Measurements from ENCODE around the gene TMEM150A. TPM values are rescaled to one million over a fixed set of nuclear protein-coding genes. Genes with fewer than 3 reads are reported as not detected.

The TMEM150A gene
- total RNA-seq, 1 experiment from 2014 or later: 25.3 TPM

DNA sequence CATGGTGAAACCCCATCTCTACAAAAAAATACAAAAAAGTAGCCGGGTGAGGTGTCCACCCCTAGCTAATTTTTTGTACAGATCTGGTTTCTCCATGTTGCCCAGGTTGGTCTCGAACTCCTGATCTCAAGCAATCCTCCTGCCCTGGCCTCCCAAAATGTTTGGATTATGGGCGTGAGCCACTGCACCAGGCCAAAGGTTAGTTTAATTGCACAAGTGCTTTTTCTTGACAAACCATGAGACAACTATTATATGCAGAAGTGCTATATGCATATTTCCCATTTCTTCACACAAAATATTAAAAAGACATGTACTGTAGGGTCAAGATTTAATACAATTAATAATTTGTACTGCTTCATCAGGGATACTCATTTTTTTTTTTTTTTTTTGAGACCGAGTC, 36.2 kb downstream of the TMEM150A start:
- no peaks in the 10 kb centered on the region for H3K9me3 Mint-ChIP-seq (ENCODE audit: unreplicated experiment)
- H3K4me3 ChIP-seq (ENCODE audit: low read depth, low read length): no peak overlapping the region
- intact Hi-C loops (cut with micrococcal nuclease; ENCODE audit: unreplicated experiment): no loop called here
- peaks cover 7% of the 10 kb centered on the region; the same call in 1 of the 2 replicates for H3K4me1 ChIP-seq
- H3K4me3 Mint-ChIP-seq (ENCODE audit: unreplicated experiment): no peak overlapping the region
- peaks cover 5% of the 10 kb centered on the region for H3K27me3 Mint-ChIP-seq (ENCODE audit: insufficient read depth, unreplicated experiment)
- H3K36me3 ChIP-seq (ENCODE audit: control insufficient read depth, insufficient read depth, low read length): no peaks in the 10 kb centered on the region
- POLR2A ChIA-PET: no interaction called here
- DNase-seq: no peak
- H3K27ac Mint-ChIP-seq (ENCODE audit: unreplicated experiment): no peak overlapping the region
- H3K36me3 Mint-ChIP-seq (ENCODE audit: insufficient read depth, unreplicated experiment): peaks cover 13% of the 10 kb centered on the region
- TF ChIP-seq, protein P1, sequence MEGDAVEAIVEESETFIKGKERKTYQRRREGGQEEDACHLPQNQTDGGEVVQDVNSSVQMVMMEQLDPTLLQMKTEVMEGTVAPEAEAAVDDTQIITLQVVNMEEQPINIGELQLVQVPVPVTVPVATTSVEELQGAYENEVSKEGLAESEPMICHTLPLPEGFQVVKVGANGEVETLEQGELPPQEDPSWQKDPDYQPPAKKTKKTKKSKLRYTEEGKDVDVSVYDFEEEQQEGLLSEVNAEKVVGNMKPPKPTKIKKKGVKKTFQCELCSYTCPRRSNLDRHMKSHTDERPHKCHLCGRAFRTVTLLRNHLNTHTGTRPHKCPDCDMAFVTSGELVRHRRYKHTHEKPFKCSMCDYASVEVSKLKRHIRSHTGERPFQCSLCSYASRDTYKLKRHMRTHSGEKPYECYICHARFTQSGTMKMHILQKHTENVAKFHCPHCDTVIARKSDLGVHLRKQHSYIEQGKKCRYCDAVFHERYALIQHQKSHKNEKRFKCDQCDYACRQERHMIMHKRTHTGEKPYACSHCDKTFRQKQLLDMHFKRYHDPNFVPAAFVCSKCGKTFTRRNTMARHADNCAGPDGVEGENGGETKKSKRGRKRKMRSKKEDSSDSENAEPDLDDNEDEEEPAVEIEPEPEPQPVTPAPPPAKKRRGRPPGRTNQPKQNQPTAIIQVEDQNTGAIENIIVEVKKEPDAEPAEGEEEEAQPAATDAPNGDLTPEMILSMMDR (IDR thresholded peaks at IDR 0.05; ENCODE audit: insufficient read depth in 1 of 2, low read depth in 1 of 2, low read length in 1 of 2, severe bottlenecking in 1 of 2, unreplicated experiment in 1 of 2): no peak
- H3K9me3 ChIP-seq: no peaks in the 10 kb centered on the region
- H3K4me1 Mint-ChIP-seq (ENCODE audit: low read depth, unreplicated experiment): peaks cover 6% of the 10 kb centered on the region
- H3K27me3 ChIP-seq (replicated peaks; ENCODE audit: control insufficient read depth, insufficient read depth, low read length): no peaks in the 10 kb centered on the region; the same call in 1 of the 2 replicates
- CTCF ChIA-PET: interaction anchor here (1.0 kb wide), 1 partner anchor 36 kb away, joined by 3 read pairs; the partner anchor contains the start of gene TMEM150A
- no TSS peak for BruUV-seq (replicated peaks)

DNA sequence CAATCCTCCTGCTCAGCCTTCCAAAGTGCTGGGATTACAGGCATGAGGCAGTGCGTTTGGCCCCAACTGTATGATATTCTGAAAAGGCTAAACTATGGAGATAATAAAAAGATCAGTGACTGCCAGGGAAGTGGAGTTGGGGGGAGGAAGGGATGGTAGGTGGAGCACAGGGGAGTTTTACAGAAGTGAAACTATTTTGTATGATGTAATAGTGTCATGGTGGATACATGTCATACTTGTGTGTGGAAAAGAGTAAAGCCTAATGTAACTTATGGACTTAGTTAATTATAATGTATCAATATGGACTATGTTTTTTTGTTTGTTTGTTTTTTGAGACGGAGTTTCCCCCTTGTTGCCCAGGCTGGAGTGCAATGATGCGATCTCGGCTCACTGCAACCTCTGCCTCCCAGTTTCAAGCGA, 38.3 kb downstream of the TMEM150A start:
- ChIA-PET POLR2A (interaction anchor here (0.5 to 0.7 kb wide), 3 partner anchors 20 to 443 kb away, joined by 3 to 4 read pairs (median 3); no protein-coding TSS in a partner anchor), CTCF (no interaction called here)
- DNase-seq: no peak
- Histone ChIP-seq H3K4me1 (peaks cover 18% of the 10 kb centered on the region), H3K4me3 (ENCODE audit: low read depth, low read length) (no peak overlapping the region), H3K9me3 (no peaks in the 10 kb centered on the region), H3K27me3 (replicated peaks; ENCODE audit: control insufficient read depth, insufficient read depth, low read length) (no peaks in the 10 kb centered on the region), H3K36me3 (ENCODE audit: control insufficient read depth, insufficient read depth, low read length) (no peaks in the 10 kb centered on the region)
- H3K4me3 Mint-ChIP-seq (ENCODE audit: unreplicated experiment): no peak overlapping the region
- no peaks in the 10 kb centered on the region for H3K9me3 Mint-ChIP-seq (ENCODE audit: unreplicated experiment)
- no peaks in the 10 kb centered on the region for H3K27me3 Mint-ChIP-seq (ENCODE audit: insufficient read depth, unreplicated experiment)
- intact Hi-C loops (cut with micrococcal nuclease; ENCODE audit: unreplicated experiment): no loop called here
- peaks cover 14% of the 10 kb centered on the region for H3K4me1 Mint-ChIP-seq (ENCODE audit: low read depth, unreplicated experiment)
- TF ChIP-seq, protein P1 (IDR thresholded peaks at IDR 0.05; ENCODE audit: insufficient read depth in 1 of 2, low read depth in 1 of 2, low read length in 1 of 2, severe bottlenecking in 1 of 2, unreplicated experiment in 1 of 2): no peak
- H3K27ac Mint-ChIP-seq (ENCODE audit: unreplicated experiment): no peak overlapping the region
- peaks cover 24% of the 10 kb centered on the region for H3K36me3 Mint-ChIP-seq (ENCODE audit: insufficient read depth, unreplicated experiment)
- no TSS peak for BruUV-seq (replicated peaks)

DNA sequence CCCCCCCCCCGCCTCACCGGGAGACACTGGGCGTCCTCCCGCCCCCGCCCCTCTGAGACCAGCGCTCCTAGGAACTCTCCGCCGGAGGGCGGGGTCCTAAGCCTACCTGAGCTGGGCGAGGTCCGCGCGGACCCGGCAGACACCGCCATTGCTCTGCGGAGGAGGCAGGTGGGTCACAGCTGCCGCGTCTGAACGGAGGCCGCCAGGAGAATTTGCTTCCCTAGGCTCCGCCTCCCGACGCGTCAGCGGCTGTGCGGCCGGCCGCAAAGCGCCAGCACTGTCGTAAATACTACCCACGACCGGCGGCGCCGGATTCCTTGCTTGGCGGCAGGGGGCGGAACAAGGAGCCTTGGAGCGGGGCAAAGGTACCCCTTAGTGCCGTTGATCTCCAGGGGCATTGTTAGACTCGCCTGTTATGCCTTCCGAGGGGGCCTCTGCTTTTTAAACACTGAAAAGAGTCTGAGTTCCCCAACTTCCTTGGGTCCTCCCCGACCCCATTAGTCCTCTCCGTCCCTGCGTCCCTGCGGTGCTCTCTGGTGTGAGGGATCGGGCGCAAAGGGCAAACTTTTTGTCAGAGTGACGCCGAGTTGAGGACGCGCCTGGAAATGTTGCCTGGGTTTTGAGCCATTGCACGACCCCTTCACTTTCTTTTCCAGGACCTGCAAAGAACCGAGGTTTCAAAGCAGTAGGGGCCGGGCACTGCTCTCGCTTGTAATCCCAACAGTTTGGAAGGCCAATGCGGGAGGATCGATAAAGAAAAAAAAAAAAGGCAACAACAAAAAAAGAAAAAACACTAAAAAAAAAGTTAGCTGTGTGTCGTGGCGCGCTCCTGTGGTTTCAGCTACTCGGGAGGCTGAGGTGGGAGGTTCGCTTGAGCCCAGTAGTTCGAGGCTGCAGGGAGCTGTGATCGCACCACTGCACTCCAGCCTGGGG, 41.0 kb downstream of the TMEM150A start, which contains the start of gene GGCX:
GGCX (minus strand) TSS at position 214 of the 933 bp plus-strand sequence; CDS start at position 149, 65 bp downstream.
- peaks cover 34% of the 10 kb centered on the region for H3K4me1 ChIP-seq
- Mint-ChIP-seq H3K4me3 (ENCODE audit: unreplicated experiment) (peak within 1 kb of the TSS; percentile 96), H3K4me1 (ENCODE audit: low read depth, unreplicated experiment) (peaks cover 26% of the 10 kb centered on the region), H3K36me3 (ENCODE audit: insufficient read depth, unreplicated experiment) (peaks cover 41% of the 10 kb centered on the region), H3K27ac (ENCODE audit: unreplicated experiment) (peak within 1 kb of the TSS; percentile 98), H3K9me3 (ENCODE audit: unreplicated experiment) (no peaks in the 10 kb centered on the region), H3K27me3 (ENCODE audit: insufficient read depth, unreplicated experiment) (no peaks in the 10 kb centered on the region)
- CTCF ChIA-PET: interaction anchor here (0.6 to 2.5 kb wide), 13 partner anchors 9 to 720 kb away, joined by 3 to 13 read pairs (median 4); partner anchors contain the start of genes C2orf68, MAT2A, RNF181 and VAMP8
- no peaks in the 10 kb centered on the region for H3K9me3 ChIP-seq
- peak; percentile 96 to 97 for DNase-seq
- BruUV-seq (replicated peaks): TSS peak; percentile 96
- intact Hi-C loops (cut with micrococcal nuclease; ENCODE audit: unreplicated experiment): loop anchor here (1.0 kb wide), 4 partner anchors 16 to 41 kb away; partner anchors contain the start of genes TMEM150A and VAMP8
- H3K27me3 ChIP-seq (replicated peaks; ENCODE audit: control insufficient read depth, insufficient read depth, low read length): no peaks in the 10 kb centered on the region
- H3K36me3 ChIP-seq (ENCODE audit: control insufficient read depth, insufficient read depth, low read length): no peaks in the 10 kb centered on the region
- TF ChIP-seq, protein P1 (IDR thresholded peaks at IDR 0.05; ENCODE audit: insufficient read depth in 1 of 2, low read depth in 1 of 2, low read length in 1 of 2, severe bottlenecking in 1 of 2, unreplicated experiment in 1 of 2): no peak
- POLR2A ChIA-PET: interaction anchor here (0.6 to 3.0 kb wide), 24 partner anchors 10 to 548 kb away, joined by 3 to 24 read pairs (median 7); partner anchors contain the start of genes C2orf68, ELMOD3, MAT2A and RETSAT
- H3K4me3 ChIP-seq (ENCODE audit: low read depth, low read length): peak within 1 kb of the TSS; percentile 65
